SU-DHL-6 (cell line): ENCODE results near the gene MAP2.

Experiments used
- H2AFZ ChIP-seq: fragments of 200-600 bp; sonication (generic); 2 replicates; pipeline ENCODE4 v1.6.1; 2014; ENCODE audit warnings: low read depth, mild to moderate bottlenecking, moderate library complexity, mixed read lengths, antibody characterized with exemption, low read length; ENCODE audit not compliant: severe bottlenecking
- H3F3A ChIP-seq: fragments of 200-600 bp; shearing (Covaris generic); 2 replicates; pipeline ENCODE4 v1.6.0; 2016; ENCODE audit warnings: antibody characterized with exemption, mild to moderate bottlenecking; ENCODE audit not compliant: insufficient read depth
- H3K27ac ChIP-seq: fragments of 200-600 bp; sonication (generic); 2 replicates; pipeline ENCODE4 v1.5.1; 2016; ENCODE audit warnings: low read depth, mild to moderate bottlenecking, low read length, moderate library complexity, mixed read lengths
- H3K27me3 ChIP-seq: fragments of 200-600 bp; sonication (generic), shearing (Covaris generic); 2 replicates; pipeline ENCODE4 v1.6.0; 2014; ENCODE audit warnings: mild to moderate bottlenecking, low read length
- H3K36me3 ChIP-seq: fragments of 200-600 bp; sonication (generic); 2 replicates; pipeline ENCODE4 v1.6.1; 2014; ENCODE audit warnings: mild to moderate bottlenecking, low read length, mixed read lengths
- H3K4me2 ChIP-seq: fragments of 300-600, 200-600 bp; shearing (Covaris generic), sonication (generic); 2 replicates; pipeline ENCODE4 v1.6.0; 2014; ENCODE audit warnings: low read length, low read depth, mild to moderate bottlenecking; ENCODE audit not compliant: poor library complexity, severe bottlenecking
- H3K4me3 ChIP-seq: fragments of 200-600 bp; sonication (generic); 2 replicates; pipeline ENCODE4 v1.5.1; 2014; ENCODE audit warnings: antibody characterized with exemption, low read length, mild to moderate bottlenecking, mixed read lengths; ENCODE audit not compliant: insufficient read depth, poor library complexity, severe bottlenecking
- H3K79me2 ChIP-seq: fragments of 200-600 bp; sonication (generic); 2 replicates; pipeline ENCODE4 v1.6.1; 2014; ENCODE audit warnings: mild to moderate bottlenecking, low read length, moderate library complexity; ENCODE audit not compliant: insufficient read depth
- H3K9ac ChIP-seq: fragments of 200-600 bp; sonication (generic); 2 replicates; pipeline ENCODE4 v1.7.0; 2014; ENCODE audit warnings: mild to moderate bottlenecking, low read length
- H3K9me2 ChIP-seq: fragments of 200-600 bp; sonication (generic); replicated peaks from 2 replicates; pipeline ENCODE4 v1.6.1; 2014; ENCODE audit warnings: low read length; ENCODE audit not compliant: insufficient read depth
- H3K9me3 ChIP-seq: fragments of 200-600 bp; sonication (generic); 2 replicates; pipeline ENCODE4 v1.6.1; 2014; ENCODE audit warnings: low read length, mixed read lengths; ENCODE audit not compliant: insufficient read depth
- H4K20me1 ChIP-seq: fragments of 200-600 bp; sonication (generic); 2 replicates; pipeline ENCODE4 v1.6.1; 2014; ENCODE audit warnings: low read depth, mild to moderate bottlenecking, antibody characterized with exemption, low read length, moderate library complexity, mixed read lengths
- CTCF ChIP-seq: fragments of 200-600 bp; sonication (generic); IDR thresholded peaks from one replicate; pipeline ENCODE4 v1.5.1; 2017; ENCODE audit warnings: antibody characterized with exemption, mild to moderate bottlenecking, low read length, moderate library complexity; ENCODE audit not compliant: insufficient read depth, poor library complexity, severe bottlenecking
- EZH2phosphoT487 ChIP-seq: fragments of 200-600 bp; sonication (generic), shearing (Covaris generic); conservative IDR thresholded peaks from 2 replicates; pipeline ENCODE4 v1.6.1; 2018; ENCODE audit warnings: mild to moderate bottlenecking, antibody characterized with exemption, low read length, moderate library complexity, mixed read lengths

The MAP2 gene

GRCh38 chr2:209648714-209649113 lies 224.9 kb downstream of the MAP2 start:
- H3K9me3 ChIP-seq: no peaks in the 10 kb centered on the region
- H3F3A ChIP-seq: no peaks in the 10 kb centered on the region
- no peak overlapping the region for H3K27ac ChIP-seq
- no peaks in the 10 kb centered on the region for H3K9me2 ChIP-seq
- H3K79me2 ChIP-seq: no peaks in the 10 kb centered on the region
- H3K27me3 ChIP-seq: no peaks in the 10 kb centered on the region
- H4K20me1 ChIP-seq: no peaks in the 10 kb centered on the region
- H3K4me3 ChIP-seq: no peak overlapping the region
- no peak overlapping the region for H3K9ac ChIP-seq
- no peak overlapping the region for H3K4me2 ChIP-seq
- TF ChIP-seq EZH2phosphoT487: no peak
- no peak for TF ChIP-seq CTCF
- H3K36me3 ChIP-seq: no peaks in the 10 kb centered on the region
- no peak overlapping the region for H2AFZ ChIP-seq

GRCh38 chr2:209653134-209653533 lies 229.3 kb downstream of the MAP2 start:
- no peaks in the 10 kb centered on the region for H4K20me1 ChIP-seq
- H2AFZ ChIP-seq: no peak overlapping the region
- no peak for TF ChIP-seq EZH2phosphoT487
- no peak for TF ChIP-seq CTCF
- H3K9me3 ChIP-seq: no peaks in the 10 kb centered on the region
- no peak overlapping the region for H3K27ac ChIP-seq
- H3K9me2 ChIP-seq: no peaks in the 10 kb centered on the region
- no peak overlapping the region for H3K4me2 ChIP-seq
- no peaks in the 10 kb centered on the region for H3K27me3 ChIP-seq
- H3K79me2 ChIP-seq: no peaks in the 10 kb centered on the region
- no peak overlapping the region for H3K4me3 ChIP-seq
- no peaks in the 10 kb centered on the region for H3K36me3 ChIP-seq
- no peak overlapping the region for H3K9ac ChIP-seq
- H3F3A ChIP-seq: no peaks in the 10 kb centered on the region

GRCh38 chr2:209661286-209661894 lies 237.5 kb downstream of the MAP2 start:
- Histone ChIP-seq H3K9me3 (no peaks in the 10 kb centered on the region), H3K9ac (no peak overlapping the region), H3K27ac (no peak overlapping the region), H3K27me3 (no peaks in the 10 kb centered on the region), H3K4me3 (no peak overlapping the region), H3K9me2 (no peaks in the 10 kb centered on the region), H4K20me1 (no peaks in the 10 kb centered on the region), H3F3A (no peaks in the 10 kb centered on the region), H2AFZ (no peak overlapping the region), H3K36me3 (no peaks in the 10 kb centered on the region), H3K4me2 (no peak overlapping the region), H3K79me2 (no peaks in the 10 kb centered on the region)
- TF ChIP-seq EZH2phosphoT487: no peak
- TF ChIP-seq CTCF: no peak
